Ovary (tissue), 9 donors: ENCODE data around the gene ESYT2. TPM values are rescaled to one million over a fixed set of nuclear protein-coding genes. Genes with fewer than 3 reads are reported as not detected.

Experiments
- DNase-seq, 5 donors: peaks; one replicate each; pipeline ENCODE4 v3.0.0-alpha.2; 2019 to 2020
- H3K27ac ChIP-seq, 2 donors: fragments of 200-600 bp; one replicate each; pipeline versions ENCODE4 v1.5.1 to v1.8.0; 2019 to 2022
- H3K27me3 ChIP-seq: fragments of 200-600 bp; one replicate; pipeline ENCODE4 v1.8.0; 2022
- H3K36me3 ChIP-seq: fragments of 200-600 bp; sonication (generic); one replicate; pipeline ENCODE4 v1.5.1; 2019
- H3K4me1 ChIP-seq: one replicate; pipeline ENCODE4 v1.8.1; 2013; ENCODE audit warnings: mild to moderate bottlenecking, moderate library complexity; ENCODE audit not compliant: insufficient read depth
- H3K4me3 ChIP-seq: fragments of 200-600 bp; sonication (generic); one replicate; pipeline ENCODE4 v1.5.1; 2017
- H3K9me3 ChIP-seq, 2 donors: fragments of 200-600 bp in 1 of 2; sonication (generic) in 1 of 2; one replicate each; pipeline versions ENCODE4 v1.5.1 to v1.8.1; 2013 to 2019; ENCODE audit warnings: mild to moderate bottlenecking in 1 of 2, moderate library complexity in 1 of 2
- EP300 ChIP-seq: sonication (generic); formaldehyde crosslinking; IDR thresholded peaks from one replicate; pipeline ENCODE4 v1.6.1; 2017; ENCODE audit warnings: antibody characterized with exemption
- POLR2A ChIP-seq: fragments of 450-650 bp; IDR thresholded peaks from one replicate; pipeline ENCODE4 v1.6.1; 2017; ENCODE audit warnings: antibody characterized with exemption, mild to moderate bottlenecking, moderate library complexity
- WGBS, 3 donors: extraction: QIAGEN DNeasy Blood & Tissue Kit in 1 of 3; methylation state at CpG; one replicate each; pipeline versions ENCODE4 v1.1.5 to v1.1.7; 2013 to 2017; 5-methylcytosine and 5-hydroxymethylcytosine counted together
- intact Hi-C, 4 donors: fragments of 100-400 bp; cut with DNase I; formaldehyde crosslinking; loops; one replicate each; pipeline versions ENCODE4 v1.11.0 to v1.15.1; 2022 to 2023
- polyA plus RNA-seq, 2 donors: library from polyadenylated mRNA; stranded (reverse); fragments of 200-250 nt in 1 of 2; fragments of 350-450 nt in 1 of 2; fragmentation: Illumina TruSeq in 1 of 2; extraction: RNeasy Lipid Tissue Mini Kit (QIAGEN cat#74804) in 1 of 2; gene quantifications; one replicate each; pipeline ENCODE4 v1.2.3, GENCODE V29; 2013 to 2014
- total RNA-seq, 7 donors: library from RNA; depleted of rRNA in 2 of 7; stranded (reverse); fragments of >200 nt in 2 of 7; fragmentation: NEBNext Ultra II Directional in 3 of 7; extraction: Animal tissue kit (Norgen Biotek cat#: 25700) in 3 of 7; gene quantifications; one replicate each; pipeline versions ENCODE4 v1.1.0 to v1.2.4, GENCODE V29; 2016 to 2023
- TF ChIP-seq, protein P1 (sequence below), 3 donors: fragments of 450-650 bp in 2 of 3; fragments of 200-600 bp in 1 of 3; IDR thresholded peaks; one replicate each; pipeline versions ENCODE4 v1.5.1 to v1.8.0; 2016 to 2022; ENCODE audit warnings: antibody characterized with exemption in 3 of 3, mild to moderate bottlenecking in 1 of 3
- donor health status: DM: no; HTN: no; CAD: no; lungs with moderate emphysema.
- donor health status: DM: no; HTN: no; CAD: no.
- donor health status: Bipolar disorder and iron deficiency.
- donor health status: DM: yes; HTN: yes; CAD: no.
- donor health status: DM: no; HTN: no; CAD: no.
- donor health status: DM: yes; HTN: yes; CAD: no.

The ESYT2 gene
- total and polyA plus RNA-seq, 9 donors = 42.7 to 147 (median 91.6) TPM

DNA sequence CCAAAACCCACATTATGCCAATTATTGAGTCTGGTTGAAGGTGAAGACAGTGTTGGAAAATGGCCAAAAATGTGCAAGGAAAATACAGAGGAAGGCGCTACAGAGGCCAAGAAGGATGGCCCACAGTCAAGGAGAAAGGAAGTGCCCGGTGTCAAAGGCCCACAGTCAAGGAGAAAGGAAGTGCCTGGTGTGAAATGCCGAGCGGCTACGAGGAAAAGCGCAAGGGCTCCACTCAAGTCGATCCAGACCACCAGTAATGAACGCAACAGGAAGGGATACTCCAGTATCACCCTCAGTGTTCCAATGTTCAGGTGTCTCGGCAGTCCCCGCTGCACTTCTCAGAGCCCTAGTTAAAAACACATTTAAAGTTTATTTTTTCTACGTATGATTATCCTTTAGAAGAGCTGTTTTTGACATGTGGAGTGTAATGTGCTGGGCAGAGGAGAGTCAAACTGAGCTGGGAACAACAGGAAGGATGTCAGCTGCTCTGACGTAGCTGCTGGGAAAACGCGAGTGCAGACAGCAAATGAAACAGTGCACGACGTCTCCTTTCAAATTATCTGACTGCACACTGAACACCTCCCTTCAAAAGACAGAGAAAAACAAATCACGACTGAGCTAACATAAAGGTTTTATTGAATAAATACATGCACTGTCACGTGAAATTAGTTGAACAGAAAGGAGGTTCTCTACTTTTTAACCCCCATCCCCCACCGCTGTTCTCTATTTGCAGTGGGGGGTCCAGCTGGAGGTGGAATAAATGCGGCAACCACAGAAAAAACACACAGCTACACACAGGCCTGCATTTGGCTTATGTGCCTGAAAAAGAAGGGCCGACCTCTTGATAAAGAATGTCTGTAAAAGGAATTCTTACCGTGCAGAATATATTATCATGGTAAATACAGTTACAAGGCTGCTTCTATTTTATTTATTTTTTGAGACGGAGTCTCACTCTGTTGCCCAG, 98.6 kb downstream of the ESYT2 start:
- Histone ChIP-seq H3K4me1 (peaks cover 3% of the 10 kb centered on the region), H3K27me3 (no peaks in the 10 kb centered on the region), H3K36me3 (no peaks in the 10 kb centered on the region), H3K27ac (peak overlapping the region in 1 of 2 donors; percentile 29), H3K4me3 (no peak overlapping the region), H3K9me3 (no peaks in the 10 kb centered on the region)
- WGBS, 3 donors = 51 to 61% (median 55%) methylated on average over 23 of the region's 23 CpGs
- no peak for DNase-seq
- intact Hi-C loops = loop anchor here in 1 of 4 donors (10.0 kb wide), 1 partner anchor 84 kb away; no protein-coding TSS in a partner anchor
- TF ChIP-seq, protein P1, sequence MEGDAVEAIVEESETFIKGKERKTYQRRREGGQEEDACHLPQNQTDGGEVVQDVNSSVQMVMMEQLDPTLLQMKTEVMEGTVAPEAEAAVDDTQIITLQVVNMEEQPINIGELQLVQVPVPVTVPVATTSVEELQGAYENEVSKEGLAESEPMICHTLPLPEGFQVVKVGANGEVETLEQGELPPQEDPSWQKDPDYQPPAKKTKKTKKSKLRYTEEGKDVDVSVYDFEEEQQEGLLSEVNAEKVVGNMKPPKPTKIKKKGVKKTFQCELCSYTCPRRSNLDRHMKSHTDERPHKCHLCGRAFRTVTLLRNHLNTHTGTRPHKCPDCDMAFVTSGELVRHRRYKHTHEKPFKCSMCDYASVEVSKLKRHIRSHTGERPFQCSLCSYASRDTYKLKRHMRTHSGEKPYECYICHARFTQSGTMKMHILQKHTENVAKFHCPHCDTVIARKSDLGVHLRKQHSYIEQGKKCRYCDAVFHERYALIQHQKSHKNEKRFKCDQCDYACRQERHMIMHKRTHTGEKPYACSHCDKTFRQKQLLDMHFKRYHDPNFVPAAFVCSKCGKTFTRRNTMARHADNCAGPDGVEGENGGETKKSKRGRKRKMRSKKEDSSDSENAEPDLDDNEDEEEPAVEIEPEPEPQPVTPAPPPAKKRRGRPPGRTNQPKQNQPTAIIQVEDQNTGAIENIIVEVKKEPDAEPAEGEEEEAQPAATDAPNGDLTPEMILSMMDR (IDR thresholded peaks at IDR 0.05) = no peak
- TF ChIP-seq POLR2A (no peak), EP300 (no peak)

DNA sequence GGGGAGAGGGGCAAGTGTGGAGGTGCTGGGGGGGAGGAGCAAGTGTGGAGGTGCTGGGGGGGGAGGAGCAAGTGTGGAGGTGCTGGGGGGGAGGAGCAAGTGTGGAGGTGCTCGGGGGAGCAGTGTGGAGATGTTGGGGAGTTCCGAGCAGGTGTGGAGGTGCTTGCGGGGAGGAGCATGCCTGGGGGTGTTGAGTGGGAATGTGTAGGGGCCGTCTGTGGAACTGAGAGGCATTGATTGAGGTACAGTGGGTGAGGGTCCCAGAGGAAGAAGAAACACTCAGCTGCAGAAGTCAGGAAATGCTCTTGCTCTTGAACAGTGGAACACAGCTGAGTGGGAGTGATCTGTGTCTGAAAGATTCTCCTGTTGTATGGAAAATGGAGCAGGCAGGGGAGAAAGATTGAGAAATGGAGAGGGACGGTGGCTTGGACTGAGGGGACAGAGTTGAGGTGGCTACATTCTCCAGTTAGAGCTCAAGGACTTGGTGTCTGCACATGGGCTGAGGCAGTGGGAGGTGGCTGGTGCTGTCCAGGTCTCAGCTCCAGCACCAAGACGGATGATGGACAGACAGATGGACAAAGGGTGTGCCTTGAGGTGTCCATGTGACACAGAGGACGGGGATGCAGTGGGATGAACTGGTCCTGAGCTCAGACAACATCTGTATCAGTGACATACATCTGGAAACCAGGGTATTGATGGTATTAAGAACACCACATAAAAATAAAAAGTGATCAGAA, 99.5 kb downstream of the ESYT2 start:
- H3K36me3 ChIP-seq = no peaks in the 10 kb centered on the region
- intact Hi-C loops = loop anchor here in 1 of 4 donors (10.0 kb wide), 1 partner anchor 85 kb away; no protein-coding TSS in a partner anchor
- no peak for DNase-seq
- H3K27ac ChIP-seq = no peak overlapping the region
- H3K4me1 ChIP-seq = peaks cover under 1% of the 10 kb centered on the region
- 87 to 91% (median 89%) methylated on average over 7 of the region's 7 CpGs for WGBS, 3 donors
- no peaks in the 10 kb centered on the region for H3K27me3 ChIP-seq
- H3K9me3 ChIP-seq = no peaks in the 10 kb centered on the region
- no peak for TF ChIP-seq EP300
- TF ChIP-seq POLR2A = no peak
- no peak overlapping the region for H3K4me3 ChIP-seq

DNA sequence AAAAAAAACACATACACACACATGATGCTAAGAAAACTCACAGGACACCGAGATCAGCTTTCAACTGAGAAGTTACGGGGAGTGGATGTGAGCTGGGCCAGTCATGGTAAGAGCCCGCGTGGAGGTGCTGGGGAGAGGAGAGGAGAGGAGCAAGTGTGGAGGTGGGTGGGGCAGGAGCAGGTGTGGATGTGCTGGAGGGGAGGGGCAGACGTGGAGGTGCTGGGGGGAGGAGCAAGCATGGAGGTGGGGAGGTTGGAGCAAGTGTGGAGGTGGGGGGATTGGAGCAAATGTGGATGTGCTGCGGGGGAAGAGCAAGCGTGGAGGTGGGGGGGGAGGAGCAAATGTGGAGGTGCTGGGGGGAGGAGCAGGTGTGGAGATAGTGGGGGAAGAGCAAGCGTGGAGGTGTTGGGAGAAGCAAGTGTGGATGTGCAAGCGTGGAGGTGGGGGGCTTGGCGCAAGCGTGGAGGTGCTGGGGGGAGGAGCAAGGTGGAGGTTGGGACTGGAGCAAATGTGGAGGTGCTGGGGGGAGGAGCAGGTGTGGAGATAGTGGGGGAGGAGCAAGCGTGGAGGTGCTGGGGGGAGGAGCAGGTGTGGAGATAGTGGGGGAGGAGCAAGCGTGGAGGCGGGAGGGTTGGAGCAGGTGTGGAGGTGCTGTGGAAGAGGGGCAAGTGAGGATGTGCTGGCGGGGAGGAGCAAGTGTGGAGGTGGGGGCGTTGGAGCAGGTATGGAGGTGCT, 100.2 kb downstream of the ESYT2 start:
- TF ChIP-seq POLR2A (no peak), EP300 (no peak)
- TF ChIP-seq, protein P1 (IDR thresholded peaks at IDR 0.05) = no peak
- Histone ChIP-seq H3K27ac (no peak overlapping the region), H3K27me3 (no peaks in the 10 kb centered on the region), H3K4me3 (no peak overlapping the region), H3K36me3 (no peaks in the 10 kb centered on the region), H3K9me3 (no peaks in the 10 kb centered on the region), H3K4me1 (no peaks in the 10 kb centered on the region)
- DNase-seq = no peak
- WGBS, 3 donors = 85 to 88% (median 87%) methylated on average over 16 of the region's 16 CpGs
- intact Hi-C loops = no loop called here

DNA sequence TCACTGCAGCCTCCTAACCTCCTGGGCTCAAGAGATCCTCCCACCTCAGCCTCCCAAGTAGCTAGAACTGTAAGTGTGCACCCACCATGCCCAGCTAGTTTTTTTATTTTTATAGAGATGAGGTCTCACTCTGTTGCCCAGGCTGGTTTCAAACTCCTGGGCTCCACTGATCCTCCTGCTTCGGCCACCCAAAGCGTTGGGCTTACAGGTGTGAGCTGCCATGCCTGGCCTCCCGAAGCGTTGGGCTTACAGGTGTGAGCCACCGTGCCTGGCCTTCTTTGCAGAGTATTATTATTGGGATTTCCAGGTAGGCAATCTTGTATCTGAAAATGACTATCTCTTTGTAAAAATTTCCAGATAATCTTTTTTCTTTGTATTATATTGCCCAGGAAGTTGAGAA, 101.6 kb downstream of the ESYT2 start:
- H3K4me1 ChIP-seq = no peaks in the 10 kb centered on the region
- intact Hi-C loops = no loop called here
- H3K36me3 ChIP-seq = no peaks in the 10 kb centered on the region
- no peak for DNase-seq
- no peak overlapping the region for H3K27ac ChIP-seq
- H3K27me3 ChIP-seq = no peaks in the 10 kb centered on the region
- TF ChIP-seq POLR2A (no peak), EP300 (no peak)
- TF ChIP-seq, protein P1 (IDR thresholded peaks at IDR 0.05) = no peak
- H3K4me3 ChIP-seq = no peak overlapping the region
- no peaks in the 10 kb centered on the region for H3K9me3 ChIP-seq
- WGBS, 3 donors = 96 to 99% (median 98%) methylated on average over 5 of the region's 5 CpGs
